Stimulated activated CD8-positive, alpha-beta memory T cell treated with anti-CD3 and anti-CD28 coated beads, Interleukin-4, amount 100 ng/mL, for 1 hour (primary cell): ENCODE data around the gene ABAT.
"Not testable (repeated sequence)": the region's sequence is repeated elsewhere in the genome, so short reads cannot be mapped to it uniquely, and the experiment has no call there.

Experiments
- DNase-seq, 2 donors: peaks; one replicate each; pipeline ENCODE4 v3.0.0-alpha.2; 2020; ENCODE audit warnings: low read depth in 2 of 2, low spot score in 1 of 2

Gene ABAT

DNA sequence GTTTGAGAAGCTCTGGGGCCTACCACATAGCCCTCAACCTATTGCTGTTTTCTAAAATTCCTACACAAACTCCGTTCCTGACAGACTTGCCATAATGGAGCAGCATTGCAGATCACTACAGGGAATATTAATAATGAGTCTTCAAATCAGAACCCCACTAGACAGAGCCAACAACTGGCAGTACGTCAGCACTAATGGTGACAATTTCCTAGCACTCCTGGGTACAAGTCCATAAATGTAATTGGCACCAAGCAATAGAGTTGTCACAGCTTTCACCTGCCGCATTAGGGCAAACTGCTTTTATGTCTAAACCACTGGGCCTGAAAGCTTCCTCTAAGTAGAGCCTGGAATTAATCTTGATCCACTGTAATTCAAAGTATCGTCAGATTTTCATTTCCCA is 25.5 kb upstream of the ABAT start:
- no peak for DNase-seq

DNA sequence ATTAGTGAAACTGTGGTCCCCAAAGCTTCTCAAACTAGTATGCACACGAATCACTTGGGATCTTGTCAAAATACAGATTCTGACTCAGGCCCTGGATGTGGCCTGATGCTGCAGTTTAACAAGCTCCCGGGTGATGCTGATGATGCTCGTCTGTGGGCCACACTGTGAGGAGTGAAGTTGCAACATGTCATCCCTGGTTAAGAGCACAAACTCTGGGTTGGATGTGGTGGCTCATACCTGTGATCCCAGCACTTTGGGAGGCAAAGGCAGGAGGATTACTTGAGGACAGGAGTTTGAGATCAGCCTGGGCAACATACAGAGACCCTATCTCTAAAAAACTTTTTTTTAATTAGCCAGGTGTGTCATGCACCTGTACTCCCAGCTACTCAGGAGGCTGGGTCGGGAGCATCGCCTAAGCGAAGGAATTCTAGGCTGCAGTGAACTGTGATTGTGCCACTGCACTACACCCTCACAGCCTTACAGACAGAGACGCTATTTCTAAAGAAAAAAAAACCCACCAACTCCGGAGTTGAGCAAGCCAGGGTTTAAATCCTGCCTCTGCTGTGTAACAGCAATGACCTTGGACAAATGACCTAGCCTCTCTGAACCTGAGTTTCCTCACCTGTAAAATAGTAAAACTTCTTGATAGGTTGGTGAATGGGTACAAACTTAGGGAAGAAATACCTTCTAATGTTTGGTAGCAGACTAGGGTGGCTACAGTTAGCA is 24.4 kb upstream of the ABAT start:
- DNase-seq: no peak

DNA sequence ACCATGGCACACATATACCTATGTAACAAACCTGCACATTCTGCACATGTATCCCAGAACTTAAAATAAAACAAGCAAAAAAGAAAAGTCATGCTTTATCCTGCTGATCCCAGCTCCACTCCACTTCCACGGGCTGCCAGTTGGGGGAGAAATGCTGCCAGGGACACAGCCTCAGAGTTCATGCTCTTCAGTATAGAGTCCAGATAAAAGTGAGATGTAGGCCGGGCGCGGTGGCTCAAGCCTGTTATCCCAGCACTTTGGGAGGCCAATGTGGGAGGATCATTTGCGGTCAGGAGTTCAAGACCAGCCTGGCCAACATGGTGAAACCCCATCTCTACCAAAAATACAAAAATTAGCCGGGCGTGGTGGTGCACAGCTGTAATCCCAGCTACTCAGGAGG is 22.5 kb upstream of the ABAT start:
- not testable (repeated sequence) for DNase-seq

DNA sequence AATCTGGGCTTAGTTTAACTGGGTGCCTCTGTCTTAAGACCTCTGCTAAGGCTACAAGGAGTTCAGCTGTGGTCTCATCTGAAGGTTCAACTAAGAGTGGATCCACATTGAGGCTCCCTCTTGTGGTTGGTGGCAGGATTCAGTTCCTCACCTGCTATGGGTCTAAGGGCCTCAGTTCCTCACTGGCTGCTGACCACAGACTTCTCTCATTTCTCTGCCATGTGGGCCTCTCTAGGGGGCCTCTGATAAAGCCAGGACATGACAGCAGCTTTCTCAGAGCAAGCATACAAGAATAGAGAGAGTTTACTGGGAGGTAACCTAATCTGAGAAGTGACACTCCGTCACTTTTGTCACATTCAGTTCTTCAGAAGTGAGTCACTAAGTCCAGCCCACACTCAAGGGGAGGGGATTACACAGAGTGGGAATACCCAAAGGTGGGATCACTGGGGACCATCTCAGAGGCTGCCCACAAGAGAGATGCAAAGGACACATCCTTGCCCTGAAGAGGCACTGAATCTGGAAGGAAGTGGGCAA is 19.2 kb upstream of the ABAT start:
- no peak for DNase-seq

DNA sequence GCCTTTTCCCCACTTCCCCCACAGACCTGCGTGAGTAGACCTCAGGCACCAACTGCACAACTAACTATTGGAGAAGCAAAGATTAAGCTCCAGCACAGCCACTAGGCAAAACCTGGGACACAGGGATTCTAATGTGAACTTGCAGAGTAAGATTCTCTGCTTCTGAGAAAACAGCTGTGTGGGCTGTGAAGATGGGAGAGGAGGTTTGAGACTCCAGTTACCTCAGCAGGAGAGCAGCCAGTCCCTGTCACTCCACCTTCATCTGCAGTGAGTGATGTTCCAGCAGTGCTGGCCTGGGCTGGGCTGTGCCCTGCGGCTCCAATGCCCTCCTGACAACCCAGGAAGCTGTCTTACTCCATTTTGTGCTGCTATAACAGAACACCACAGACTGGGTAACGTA is 18.0 kb upstream of the ABAT start:
- no peak for DNase-seq

DNA sequence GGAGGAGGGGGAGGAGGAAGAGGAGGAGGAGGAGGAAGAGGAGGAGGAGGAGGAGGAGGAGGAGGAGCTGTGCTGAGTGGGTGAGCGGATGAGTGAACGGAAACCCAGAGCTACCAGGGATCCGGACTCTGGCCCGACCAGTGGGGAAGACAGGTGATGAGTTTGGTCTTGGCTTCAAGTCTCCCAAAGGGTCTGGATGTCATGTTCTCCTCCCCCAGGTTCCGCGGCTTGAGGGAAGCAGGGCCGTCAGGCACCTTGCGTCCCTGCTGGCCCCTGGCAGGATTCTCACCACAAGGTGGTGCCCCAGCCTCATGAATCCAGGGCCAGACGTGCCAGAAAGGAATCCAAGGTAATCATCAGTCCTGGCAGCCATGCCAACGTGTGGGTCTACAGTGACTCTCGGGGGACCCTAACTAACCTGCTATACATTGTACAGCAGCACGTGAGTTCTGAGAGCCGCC is 13.5 kb upstream of the ABAT start:
- no peak for DNase-seq

DNA sequence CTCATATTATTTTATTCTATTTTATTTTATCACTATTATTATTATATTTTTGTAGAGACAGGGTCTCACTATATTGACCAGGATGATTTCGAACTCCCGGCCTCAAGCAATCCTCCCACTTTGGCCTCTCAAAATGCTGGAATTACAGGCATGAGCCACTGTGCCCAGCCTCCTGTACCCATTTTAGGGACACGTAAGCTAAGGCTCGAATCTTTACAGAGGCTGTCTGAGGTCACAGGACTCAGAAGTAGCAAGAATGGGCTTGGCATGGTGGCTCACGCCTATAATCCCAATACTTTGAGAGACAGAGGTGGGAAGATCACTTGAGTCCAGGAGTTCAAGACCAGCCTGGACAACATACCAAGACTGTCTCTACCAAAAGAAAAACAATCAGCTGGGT is 12.7 kb upstream of the ABAT start:
- DNase-seq: no peak

DNA sequence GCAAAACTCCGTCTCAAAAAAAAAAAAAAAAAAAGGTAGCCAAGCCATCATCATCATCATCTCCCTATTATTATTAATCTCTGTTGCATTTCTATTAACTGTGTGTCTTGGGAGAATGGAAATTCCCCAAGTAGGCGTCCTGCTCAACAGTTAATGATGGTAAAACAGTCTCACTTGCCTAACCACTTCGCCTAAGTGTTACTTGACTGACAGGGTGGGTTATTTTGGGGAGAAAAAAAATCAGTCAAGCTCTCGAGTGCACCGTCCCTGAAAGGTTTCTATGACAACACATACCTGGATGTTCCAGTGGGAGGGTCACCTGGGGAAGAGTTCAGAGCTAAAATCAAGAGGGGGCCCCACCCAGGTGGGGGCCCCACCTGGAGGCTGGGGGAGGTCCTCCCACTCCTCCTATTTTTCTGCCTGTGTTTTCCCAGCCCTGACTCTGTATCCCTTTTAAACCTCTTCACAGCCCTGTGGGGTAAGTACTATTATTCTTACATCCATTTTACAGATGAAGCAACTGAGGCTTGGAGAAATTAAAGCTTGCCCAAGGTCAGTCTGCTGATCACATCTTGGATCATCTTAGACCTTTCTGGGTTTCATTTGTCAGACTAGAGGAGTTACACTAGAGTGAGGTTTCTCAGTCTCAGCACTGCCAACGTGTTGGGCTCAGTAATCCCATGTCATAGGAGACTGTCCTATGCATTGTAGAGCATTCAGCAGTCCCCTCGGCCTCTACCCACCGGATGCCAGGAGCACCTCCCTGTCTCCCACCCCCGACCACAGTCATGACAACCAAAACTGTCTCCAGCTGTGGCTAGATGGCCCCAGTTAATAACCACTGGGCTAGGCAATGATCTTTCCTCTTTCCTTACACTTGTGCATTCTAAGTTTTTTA is 11.0 kb upstream of the ABAT start:
- DNase-seq: no peak

DNA sequence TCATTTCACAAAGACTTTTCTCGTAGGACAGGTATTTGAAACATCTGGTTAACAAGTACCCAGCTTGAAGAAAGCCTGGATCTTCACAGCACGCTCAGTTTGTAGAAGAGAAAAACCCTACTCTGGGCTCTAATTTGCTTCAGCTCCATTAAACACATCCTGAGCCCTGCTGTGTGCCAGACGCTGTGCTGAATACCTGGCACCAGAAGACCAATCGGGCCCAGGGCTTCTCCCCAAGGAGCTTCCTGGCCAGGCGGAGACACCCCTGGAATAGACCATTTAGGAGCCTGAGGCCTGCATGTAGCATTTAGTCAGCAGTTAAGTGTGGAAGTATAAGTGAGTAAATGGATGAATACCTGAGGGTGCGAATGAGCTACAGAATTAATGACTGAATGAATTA is 8.9 kb upstream of the ABAT start:
- DNase-seq: no peak

DNA sequence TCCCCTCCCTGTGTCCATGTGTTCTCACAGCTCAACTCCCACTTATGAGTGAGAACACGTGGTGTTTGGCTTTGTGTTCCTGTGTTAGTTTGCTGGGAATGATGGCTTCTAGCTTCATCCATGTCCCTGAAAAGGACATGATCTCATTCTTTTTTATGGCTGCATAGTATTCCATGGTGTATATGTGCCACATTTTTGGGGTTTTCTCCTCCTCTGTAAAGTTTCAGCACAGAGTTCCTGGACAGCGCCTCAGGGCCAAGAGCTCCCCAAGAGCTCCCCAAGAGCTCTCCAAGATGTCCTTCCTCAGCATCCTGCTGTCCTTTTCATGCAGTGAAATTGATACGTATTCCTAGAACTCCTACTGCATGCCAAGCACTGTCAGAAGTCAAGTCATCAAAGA is 6.9 kb upstream of the ABAT start:
- no peak for DNase-seq

DNA sequence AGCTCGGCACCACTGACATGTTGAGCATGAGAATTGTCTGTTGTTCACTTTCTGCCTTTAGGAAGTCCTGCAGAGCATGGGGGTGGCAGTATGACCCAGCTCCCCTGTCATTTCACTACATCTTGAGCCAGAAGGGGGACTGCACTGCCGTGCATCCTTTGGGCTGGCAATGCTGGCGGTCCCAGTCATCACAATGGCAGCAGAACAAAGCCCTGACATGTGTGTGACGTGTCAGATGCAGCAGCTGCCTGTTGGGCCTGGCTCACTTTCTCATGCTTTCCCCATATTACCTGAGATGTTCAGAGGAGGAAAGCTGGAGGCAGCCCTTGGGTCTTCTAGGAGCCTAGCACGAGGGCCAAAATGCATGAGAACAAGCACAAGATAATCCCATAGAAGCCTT is 6.3 kb upstream of the ABAT start:
- DNase-seq: no peak

DNA sequence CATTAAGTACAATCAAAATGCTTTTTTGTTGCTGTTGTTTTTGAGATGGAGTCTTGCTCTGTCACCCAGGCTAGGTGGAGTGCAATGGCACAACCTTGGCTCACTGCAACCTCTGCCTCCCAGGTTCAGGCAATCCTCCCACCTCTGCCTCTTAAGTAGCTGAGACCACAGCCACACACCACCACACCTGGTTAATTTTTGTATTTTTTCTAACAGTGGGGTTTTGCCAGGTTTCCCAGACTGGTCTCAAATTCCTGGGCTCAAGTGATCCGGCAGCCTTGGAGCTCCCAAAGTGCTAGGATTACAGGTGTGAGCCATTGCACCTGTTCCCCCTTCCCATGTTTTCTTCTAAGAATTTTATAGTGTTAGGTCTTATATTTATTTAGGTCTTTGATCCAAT is 4.9 kb upstream of the ABAT start:
- no peak for DNase-seq

DNA sequence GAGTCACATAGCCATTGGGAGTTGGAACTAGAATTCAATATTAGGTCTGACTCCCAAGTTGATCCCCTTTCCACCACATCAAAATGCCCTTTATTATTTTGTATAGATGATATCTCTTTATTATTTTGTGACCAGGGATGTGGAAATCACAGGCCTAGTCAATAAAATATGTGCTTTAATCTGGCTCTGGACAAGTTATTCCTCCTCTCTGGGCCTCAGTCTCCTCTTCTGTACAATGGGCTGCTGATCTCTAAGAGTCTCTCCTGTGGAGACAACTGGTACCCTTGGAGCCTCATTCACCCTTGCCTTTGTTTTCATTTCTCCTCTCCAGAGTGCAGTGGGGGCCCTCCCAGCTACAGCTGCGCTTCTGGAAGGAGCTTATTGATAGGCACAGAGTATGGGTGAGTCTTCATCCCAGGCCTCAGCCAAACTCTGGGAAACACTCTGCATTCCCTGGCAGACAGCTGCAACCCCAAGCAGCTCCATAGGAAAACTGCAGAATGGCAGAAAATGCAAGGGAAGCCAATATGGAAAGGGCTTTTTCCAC is 4.3 kb upstream of the ABAT start:
- DNase-seq: no peak

DNA sequence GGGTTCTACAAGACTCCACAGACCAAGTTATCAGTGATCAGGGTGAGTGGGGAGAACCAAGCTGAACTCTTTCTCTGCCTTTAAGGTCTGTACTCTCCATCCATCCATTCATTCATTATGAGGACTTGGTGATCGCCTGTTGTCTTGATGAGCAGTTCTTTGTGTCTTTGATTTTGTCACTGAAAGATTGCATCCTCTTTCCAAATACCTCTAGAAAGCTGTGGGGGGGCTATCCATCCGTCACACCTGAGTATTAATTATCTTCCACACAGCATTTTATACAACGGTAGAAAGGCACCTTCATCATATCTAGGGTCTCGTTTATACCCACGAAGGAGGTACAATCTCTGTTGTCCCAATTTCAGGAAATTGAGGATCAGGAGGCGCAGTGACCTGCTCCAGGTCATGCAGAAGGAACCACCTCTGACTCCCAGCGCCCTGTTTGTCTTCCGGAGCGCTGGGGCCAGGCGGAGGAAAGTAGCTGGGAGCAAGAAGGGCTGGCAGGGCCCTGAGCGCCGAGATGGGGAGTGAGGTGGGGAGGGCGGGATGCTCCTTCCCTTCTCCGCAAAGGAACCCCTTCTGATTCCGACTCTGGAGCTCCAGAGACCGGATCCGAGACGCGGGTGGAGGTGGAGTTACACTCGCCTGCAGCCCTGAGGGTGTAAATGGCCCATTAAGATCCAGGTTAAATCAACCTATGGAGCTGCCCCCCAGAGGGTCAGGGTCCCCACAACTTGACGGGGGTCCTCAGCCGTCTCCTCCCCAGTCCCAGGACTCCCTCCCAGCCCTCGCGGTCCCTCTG is 605 bp upstream of the ABAT start:
- DNase-seq: no peak

DNA sequence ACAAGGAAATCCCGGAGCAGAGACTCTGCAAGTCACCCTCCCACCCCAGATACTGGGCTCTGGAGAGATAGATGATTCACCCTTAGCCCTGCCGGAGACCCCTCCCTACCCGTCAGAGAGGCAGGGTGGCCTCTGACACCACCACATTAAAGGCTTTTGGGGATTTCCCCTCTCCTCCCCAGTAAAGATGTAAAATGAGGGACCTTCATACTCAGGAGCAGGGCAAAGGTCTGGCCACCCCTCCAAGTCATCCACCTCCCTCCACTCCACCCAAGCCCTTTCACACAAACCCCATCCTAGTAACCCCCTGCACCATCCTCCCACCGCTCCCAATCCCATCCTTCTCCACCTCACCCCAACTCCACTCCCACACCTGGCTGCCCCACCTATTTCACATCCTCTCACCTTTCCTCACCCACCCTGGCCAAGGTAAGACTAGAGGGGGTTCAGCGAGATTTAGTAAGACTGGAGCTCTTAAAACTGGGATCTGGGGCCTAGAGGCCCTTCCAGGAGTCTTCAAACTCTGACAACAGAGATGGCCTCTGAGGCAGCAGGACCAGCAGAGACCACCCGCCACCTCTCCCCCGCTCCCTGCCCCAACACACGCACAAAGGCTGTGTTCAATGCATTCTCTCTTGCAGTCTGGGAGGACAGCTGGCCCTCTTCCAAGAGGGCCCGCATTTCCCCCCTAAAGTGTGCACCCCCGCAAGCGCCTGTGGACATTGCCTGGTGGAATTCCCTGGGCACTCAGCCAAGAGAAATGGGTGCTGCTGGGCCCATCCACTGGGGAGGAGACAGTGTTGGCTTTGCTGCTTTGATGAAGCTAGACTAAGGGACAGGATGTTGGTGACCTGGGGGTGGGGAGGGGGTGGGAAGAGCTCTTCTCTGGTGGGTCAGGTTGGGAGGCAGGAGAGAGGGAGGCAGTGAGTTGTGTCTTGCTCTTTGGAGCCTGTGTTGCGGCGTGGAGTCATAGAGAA is 1.1 kb downstream of the ABAT start:
- DNase-seq: peak in 1 of 2 donors; percentile 19

DNA sequence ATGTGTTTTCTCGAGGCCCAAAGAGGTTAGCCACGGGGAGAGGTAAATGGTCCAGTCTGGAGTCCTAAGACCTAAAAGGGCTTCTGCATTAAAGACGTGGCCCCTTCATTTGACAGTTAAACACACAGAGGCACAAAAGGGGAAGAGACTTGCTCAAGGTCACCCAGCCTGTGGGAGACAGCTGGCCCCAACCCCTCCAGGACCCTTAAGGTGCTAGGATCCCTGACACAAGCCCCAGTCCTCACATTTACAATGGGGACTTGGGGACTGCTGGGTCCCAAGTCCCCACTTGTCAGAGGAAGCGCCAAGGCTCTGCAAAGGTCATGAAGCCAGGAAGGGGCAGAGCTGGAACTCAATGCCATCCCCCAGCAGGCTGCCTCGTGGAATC is 1.7 kb downstream of the ABAT start:
- DNase-seq: no peak

DNA sequence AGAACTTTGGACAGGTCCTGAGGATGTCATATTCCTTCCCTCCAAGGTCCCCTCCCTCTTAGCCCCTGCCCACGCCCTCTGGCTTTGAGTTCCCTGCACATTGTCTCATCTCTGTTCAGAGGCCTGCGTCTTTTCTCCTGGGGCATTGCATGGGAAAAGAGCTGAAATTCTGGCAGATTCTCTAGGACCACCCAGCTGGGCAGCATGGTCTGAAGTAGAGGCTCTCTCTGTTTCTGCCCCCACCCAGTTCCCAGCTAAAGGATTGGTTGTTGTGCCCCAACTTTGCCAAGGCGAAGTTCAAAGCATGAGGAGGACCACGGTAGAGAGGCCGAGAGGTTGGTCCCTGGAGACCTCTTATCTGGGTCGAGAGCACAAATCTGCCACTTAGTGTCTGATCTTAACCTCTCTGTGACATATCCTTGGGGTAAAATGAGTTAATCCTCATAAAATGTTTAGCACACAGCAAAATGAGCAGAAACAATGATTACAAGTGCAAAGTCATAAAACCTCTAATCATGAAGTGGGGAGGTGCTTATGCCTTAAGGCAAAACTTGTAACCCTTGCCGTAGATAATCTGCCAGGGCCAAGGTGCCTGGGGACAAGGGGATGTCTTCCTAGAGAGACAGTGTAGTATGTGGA is 2.4 kb downstream of the ABAT start:
- no peak for DNase-seq

DNA sequence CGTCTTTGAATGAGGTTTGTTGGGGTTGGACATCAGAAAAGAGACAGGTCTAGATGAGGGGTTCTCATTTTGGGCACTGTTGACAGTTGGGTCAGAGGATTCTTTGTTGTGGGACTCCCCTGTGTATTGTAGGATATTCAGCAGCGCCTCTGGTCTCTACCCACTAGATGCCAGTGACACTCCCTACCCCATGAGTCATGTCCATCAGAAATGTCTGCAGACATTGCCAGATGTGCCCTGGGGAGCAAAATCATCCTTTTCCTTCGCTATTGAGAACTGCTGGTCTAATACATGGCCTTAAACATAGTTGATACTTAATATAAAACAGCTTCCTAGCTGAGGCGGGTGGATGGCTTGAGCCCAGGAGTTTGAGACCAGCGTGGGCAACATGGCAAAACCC is 3.1 kb downstream of the ABAT start:
- DNase-seq: no peak

DNA sequence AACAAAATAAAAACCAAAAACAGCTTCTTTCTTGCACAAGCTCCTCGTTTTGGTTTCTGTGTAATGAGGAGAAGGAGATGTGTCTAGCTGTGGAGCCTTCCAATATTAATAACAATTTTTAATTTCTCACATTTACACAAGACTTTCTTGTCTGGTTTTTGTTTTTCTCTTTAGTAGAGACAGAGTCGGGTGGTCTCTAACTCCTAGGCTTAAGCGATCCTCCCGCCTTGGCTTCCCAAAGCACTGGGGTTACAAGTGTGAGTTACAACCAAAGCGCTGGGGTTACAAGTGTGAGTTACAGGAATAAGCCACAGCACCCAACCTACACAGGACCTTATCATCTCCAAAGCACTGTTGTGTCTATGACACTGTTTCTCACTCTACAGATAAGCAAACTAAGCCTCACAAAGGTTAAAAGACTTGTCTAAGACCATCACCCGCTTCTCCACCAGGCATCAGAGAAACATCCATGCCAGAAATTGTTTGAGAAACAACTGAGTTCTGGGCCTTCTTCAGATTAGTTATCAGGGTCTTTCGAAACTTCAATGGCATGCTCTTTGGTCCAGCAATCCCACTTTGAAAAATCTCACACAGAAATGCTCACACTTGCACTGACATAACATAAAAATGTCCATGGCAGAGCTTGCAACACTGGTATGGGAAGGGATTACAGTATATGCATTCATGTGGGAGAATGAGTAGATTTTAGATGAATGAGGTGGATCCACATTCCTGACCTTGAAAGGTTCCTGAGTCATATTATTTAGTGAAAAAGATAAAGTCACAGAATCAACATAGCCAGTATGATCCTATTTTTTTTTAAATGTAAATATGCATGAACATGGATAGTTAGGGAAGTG is 3.9 kb downstream of the ABAT start:
- DNase-seq: no peak
